ENCODE results near the gene NUP93. TPM values are rescaled to one million over a fixed set of nuclear protein-coding genes. Genes with fewer than 3 reads are reported as not detected.
A peak's percentile ranks its signal among the peaks of the same experiment; 100 is the strongest.

Gene NUP93
- total and polyA plus RNA-seq, 2 donors: 25.1 to 49.0 TPM

DNA sequence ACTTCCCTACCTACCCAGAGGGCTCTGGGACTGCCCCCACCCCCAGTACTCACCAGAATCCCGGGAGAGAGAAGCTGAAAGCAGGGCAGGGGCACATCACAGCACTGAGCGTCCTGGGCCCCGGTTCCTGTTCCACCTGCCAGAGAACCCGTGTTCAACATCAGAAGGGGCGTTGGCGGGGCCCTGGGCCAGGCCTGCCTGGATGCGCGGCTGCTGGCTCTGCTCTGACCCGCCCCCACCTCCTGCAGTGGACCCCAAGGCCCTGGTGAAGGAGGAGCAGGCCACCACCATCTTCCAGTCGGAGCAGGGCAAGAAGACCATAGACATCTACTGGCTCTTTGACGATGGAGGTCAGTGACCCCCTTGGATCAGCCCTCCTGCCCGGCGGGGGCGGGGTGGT is 162.8 kb downstream of the NUP93 start:
- no peaks in the 10 kb centered on the region for H3K4me1 ChIP-seq (ENCODE audit: insufficient read depth)
- WGBS: 83% methylated on average over 14 of the region's 14 CpGs
- no peak for DNase-seq (ENCODE audit: extremely low spot score)
- H3K36me3 ChIP-seq (ENCODE audit: insufficient read depth): no peaks in the 10 kb centered on the region
- no peak overlapping the region for H3K4me3 ChIP-seq (ENCODE audit: low read depth, low read length)
- H3K27ac ChIP-seq (ENCODE audit: low read depth): no peak overlapping the region

DNA sequence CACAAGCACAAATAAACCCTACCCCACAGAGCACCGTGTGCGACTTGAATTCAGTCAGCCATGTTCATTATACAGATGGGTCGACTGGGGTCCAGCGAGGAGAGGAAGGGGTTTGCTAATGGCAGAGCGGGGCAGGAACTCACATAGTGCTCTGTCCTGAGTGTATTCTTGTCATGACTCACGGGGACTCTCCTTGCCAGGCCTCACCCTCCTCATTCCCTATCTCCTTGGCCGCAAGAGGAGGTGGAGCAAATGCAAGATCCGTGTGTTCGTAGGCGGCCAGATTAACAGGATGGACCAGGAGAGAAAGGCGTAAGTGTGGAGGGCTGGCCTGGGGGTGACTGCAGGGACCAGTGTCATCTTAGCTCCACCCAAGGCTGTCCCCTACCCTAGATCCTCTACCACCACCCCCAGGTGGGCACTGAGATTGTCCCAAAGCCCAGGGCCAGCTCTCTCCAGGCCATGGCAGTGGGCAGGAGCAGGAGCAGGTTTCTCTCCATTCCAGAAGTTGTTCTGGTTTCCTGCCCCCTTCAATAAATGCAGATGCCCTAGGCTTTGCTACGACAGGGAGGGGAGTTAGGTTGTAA is 164.5 kb downstream of the NUP93 start:
- Histone ChIP-seq H3K4me3 (ENCODE audit: low read depth, low read length) (no peak overlapping the region), H3K36me3 (ENCODE audit: insufficient read depth) (no peaks in the 10 kb centered on the region), H3K27ac (ENCODE audit: low read depth) (no peak overlapping the region), H3K4me1 (ENCODE audit: insufficient read depth) (no peaks in the 10 kb centered on the region)
- 84% methylated on average over 12 of the region's 12 CpGs for WGBS
- DNase-seq (ENCODE audit: extremely low spot score): no peak

DNA sequence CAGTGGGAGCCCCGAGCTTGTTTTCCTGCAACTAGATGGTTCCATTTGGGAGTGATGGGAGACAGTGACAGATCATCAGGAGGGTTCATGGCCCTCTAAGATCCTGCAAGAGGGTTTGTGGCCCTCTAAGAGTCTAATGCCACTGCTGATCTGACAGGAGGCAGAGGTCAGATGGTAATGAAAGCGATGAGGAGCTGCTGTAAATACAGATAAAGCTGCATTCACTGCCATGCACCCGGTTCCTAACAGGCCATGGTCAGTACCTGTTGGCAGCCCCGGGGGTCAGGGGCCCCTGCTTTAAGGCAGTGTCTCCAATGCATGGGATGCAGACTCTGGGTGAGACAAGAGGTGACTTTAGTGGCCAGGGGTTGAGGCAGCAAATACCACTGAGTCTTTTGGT is 165.9 kb downstream of the NUP93 start:
- H3K36me3 ChIP-seq (ENCODE audit: insufficient read depth): no peaks in the 10 kb centered on the region
- WGBS: 73% methylated on average over 4 of the region's 4 CpGs
- H3K27ac ChIP-seq (ENCODE audit: low read depth): no peak overlapping the region
- no peak for DNase-seq (ENCODE audit: extremely low spot score)
- H3K4me3 ChIP-seq (ENCODE audit: low read depth, low read length): no peak overlapping the region
- no peaks in the 10 kb centered on the region for H3K4me1 ChIP-seq (ENCODE audit: insufficient read depth)

DNA sequence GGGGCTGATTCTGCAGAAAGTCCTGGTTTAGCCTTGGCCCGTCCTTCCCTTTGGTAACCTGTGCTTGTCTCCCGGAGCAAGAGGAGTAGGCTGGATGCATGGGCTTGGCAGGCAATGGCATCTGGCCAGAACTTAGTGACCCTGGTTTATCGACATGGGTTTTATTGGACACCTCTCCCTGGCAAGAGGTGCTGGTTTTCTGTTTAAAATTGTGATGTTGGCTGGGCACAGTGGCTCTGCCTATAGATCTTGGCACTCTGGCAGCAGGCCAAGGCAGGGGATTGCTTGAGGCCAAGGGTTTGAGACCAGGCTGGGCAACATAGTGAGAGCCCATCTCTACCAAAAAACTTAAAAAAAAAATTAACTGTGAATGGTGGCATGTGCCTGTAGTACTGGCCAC is 166.3 kb downstream of the NUP93 start:
- no peak for DNase-seq (ENCODE audit: extremely low spot score)
- Histone ChIP-seq H3K4me1 (ENCODE audit: insufficient read depth) (no peaks in the 10 kb centered on the region), H3K36me3 (ENCODE audit: insufficient read depth) (no peaks in the 10 kb centered on the region), H3K4me3 (ENCODE audit: low read depth, low read length) (no peak overlapping the region), H3K27ac (ENCODE audit: low read depth) (no peak overlapping the region)
- WGBS: 64% methylated on average over 3 of the region's 3 CpGs

DNA sequence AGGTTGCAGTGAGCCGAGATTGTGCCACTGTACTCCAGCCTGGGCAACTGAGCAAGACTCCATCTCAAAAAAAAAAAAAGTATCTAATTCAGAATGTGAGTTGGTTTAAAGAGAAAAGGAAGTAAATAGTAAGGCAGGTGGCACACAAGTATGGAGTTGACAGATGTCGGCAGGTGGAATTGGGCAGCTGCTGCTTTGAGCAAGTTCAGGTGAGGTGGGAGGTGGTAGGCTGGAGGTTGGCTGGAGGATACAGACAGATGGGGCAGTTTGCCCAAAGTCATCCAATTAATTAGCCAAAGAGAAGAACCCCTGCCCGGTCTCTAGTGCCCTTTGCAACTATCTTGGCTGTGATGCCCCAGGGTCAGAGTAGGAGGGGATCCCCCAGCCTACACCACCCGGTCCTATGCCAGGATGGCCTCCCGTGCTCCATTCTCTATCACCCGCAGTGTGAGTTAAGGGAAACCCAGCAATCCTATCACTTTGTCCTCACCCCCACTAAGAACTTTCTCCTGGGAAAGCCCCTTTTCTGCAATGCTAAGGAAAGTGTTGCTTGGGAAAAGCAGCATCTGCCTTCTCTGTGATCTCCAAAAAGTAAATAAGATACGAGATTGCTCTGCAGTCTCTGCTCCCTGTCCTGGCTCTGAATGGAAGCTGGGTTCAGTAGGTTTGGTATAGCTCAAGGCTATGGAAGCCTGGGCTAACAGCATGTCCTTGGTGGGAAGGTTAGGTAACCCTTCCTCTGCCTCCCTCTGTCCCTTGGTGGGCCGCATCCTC is 167.3 kb downstream of the NUP93 start:
- H3K36me3 ChIP-seq (ENCODE audit: insufficient read depth): no peaks in the 10 kb centered on the region
- H3K4me3 ChIP-seq (ENCODE audit: low read depth, low read length): no peak overlapping the region
- H3K27ac ChIP-seq (ENCODE audit: low read depth): no peak overlapping the region
- 91% methylated on average over 8 of the region's 8 CpGs for WGBS
- DNase-seq (ENCODE audit: extremely low spot score): no peak
- no peaks in the 10 kb centered on the region for H3K4me1 ChIP-seq (ENCODE audit: insufficient read depth)

DNA sequence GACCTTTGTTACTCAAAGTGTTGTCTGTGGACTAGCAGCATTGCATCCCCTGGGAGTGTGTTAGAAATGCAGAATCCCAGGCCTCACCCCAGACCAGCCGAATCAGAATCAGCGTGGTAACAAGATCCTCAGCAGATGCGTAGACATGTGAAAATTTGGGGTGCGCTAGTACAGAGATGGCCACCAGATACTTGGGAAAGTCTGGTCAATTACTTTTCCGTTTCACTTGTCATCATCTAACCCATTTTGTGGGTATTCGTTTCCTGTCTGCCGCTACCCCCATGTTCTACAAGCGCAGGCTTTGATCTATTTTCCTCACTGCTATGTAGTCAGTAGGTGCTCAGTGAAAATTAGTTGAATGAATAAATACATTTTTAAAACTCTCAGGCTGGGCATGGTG is 168.9 kb downstream of the NUP93 start:
- DNase-seq (ENCODE audit: extremely low spot score): no peak
- H3K27ac ChIP-seq (ENCODE audit: low read depth): no peak overlapping the region
- 89% methylated on average over 8 of the region's 8 CpGs for WGBS
- H3K4me1 ChIP-seq (ENCODE audit: insufficient read depth): no peaks in the 10 kb centered on the region
- H3K4me3 ChIP-seq (ENCODE audit: low read depth, low read length): no peak overlapping the region
- H3K36me3 ChIP-seq (ENCODE audit: insufficient read depth): no peaks in the 10 kb centered on the region

Small RNA genes lying within 50 kb of the gene (small RNA-seq; reads per million reads assigned to genes)
- 0.30 reads per million, percentile 9 among the genes with 10 or more reads in this experiment for gene MIR138-2

Other genes with a start within 250 kb of the NUP93 start
- 83.1 TPM for gene BBS2, start 210.1 kb upstream of the NUP93 start, total RNA-seq
- gene BBS2, start 210.1 kb upstream of the NUP93 start, polyA plus RNA-seq: 34.5 TPM
- gene MT4, start 165.1 kb upstream of the NUP93 start, total RNA-seq: not detected
- not detected for gene MT4, start 165.1 kb upstream of the NUP93 start, polyA plus RNA-seq
- gene MT3, start 140.6 kb upstream of the NUP93 start, total RNA-seq: 1.1 TPM
- gene MT3, start 140.6 kb upstream of the NUP93 start, polyA plus RNA-seq: 8.7 TPM
- 8.2 TPM for gene MT2A, start 121.5 kb upstream of the NUP93 start, total RNA-seq
- 890 TPM for gene MT2A, start 121.5 kb upstream of the NUP93 start, polyA plus RNA-seq
- gene MT1E, start 104.3 kb upstream of the NUP93 start, total RNA-seq: 14.7 TPM
- gene MT1E, start 104.3 kb upstream of the NUP93 start, polyA plus RNA-seq: 189 TPM
- gene MT1M, start 97.5 kb upstream of the NUP93 start, total RNA-seq: 0.48 TPM
- 182 TPM for gene MT1M, start 97.5 kb upstream of the NUP93 start, polyA plus RNA-seq
- gene MT1A, start 91.5 kb upstream of the NUP93 start, total RNA-seq: not detected
- gene MT1A, start 91.5 kb upstream of the NUP93 start, polyA plus RNA-seq: 244 TPM
- gene MT1B, start 78.2 kb upstream of the NUP93 start, total RNA-seq: not detected
- not detected for gene MT1B, start 78.2 kb upstream of the NUP93 start, polyA plus RNA-seq
- gene MT1F, start 72.2 kb upstream of the NUP93 start, total RNA-seq: 0.95 TPM
- 10.3 TPM for gene MT1F, start 72.2 kb upstream of the NUP93 start, polyA plus RNA-seq
- gene MT1G, start 62.1 kb upstream of the NUP93 start, total RNA-seq: not detected
- gene MT1G, start 62.1 kb upstream of the NUP93 start, polyA plus RNA-seq: 55.5 TPM
- gene MT1H, start 60.3 kb upstream of the NUP93 start, total RNA-seq: not detected
- not detected for gene MT1H, start 60.3 kb upstream of the NUP93 start, polyA plus RNA-seq
- 10.8 TPM for gene MT1X, start 47.7 kb upstream of the NUP93 start, total RNA-seq
- gene MT1X, start 47.7 kb upstream of the NUP93 start, polyA plus RNA-seq: 1,604 TPM
- gene SLC12A3, start 135.1 kb downstream of the NUP93 start, total RNA-seq: 0.16 TPM
- gene SLC12A3, start 135.1 kb downstream of the NUP93 start, polyA plus RNA-seq: 0.06 TPM
- gene HERPUD1, start 202.0 kb downstream of the NUP93 start, total RNA-seq: 113 TPM
- gene HERPUD1, start 202.0 kb downstream of the NUP93 start, polyA plus RNA-seq: 102 TPM
- 1.6 TPM for gene CETP, start 231.8 kb downstream of the NUP93 start, total RNA-seq
- gene CETP, start 231.8 kb downstream of the NUP93 start, polyA plus RNA-seq: 0.25 TPM

Data from urinary bladder (tissue), 4 donors.